Panc1 (cell line): ENCODE results near the gene METTL16. TPM values are rescaled to one million over a fixed set of nuclear protein-coding genes. Genes with fewer than 3 reads are reported as not detected.

Source experiments
- ATAC-seq: fragments of 200-7000 bp; cut with Tn5 transposase; 2 replicates; pipeline ENCODE4 v1.9.1; 2020; ENCODE audit warnings: mild to moderate bottlenecking, moderate library complexity
- Bru-seq: library from RNA; stranded (reverse); fragments of 400-500 nt; gene quantifications from one replicate; lab custom pipeline; 2021; lab: Mats Ljungman, UMichigan
- BruChase-seq, 2 experiments: library from RNA; stranded (reverse); fragments of 400-500 nt; gene quantifications; one replicate each; lab custom pipeline; 2021; lab: Mats Ljungman, UMichigan
- BruUV-seq: library from RNA; stranded (reverse); fragments of 400-500 nt; replicated peaks from 2 replicates; lab custom pipeline; 2021; lab: Mats Ljungman, UMichigan
- CTCF ChIA-PET: fragments of 300-600 bp; sonication (Branson Sonifier 250); formaldehyde crosslinking; loops from one replicate; lab custom pipeline; 2022; ENCODE audit warnings: antibody characterized with exemption; lab: Charles Lee
- POLR2A ChIA-PET: fragments of 300-600 bp; sonication (Branson Sonifier 250); formaldehyde crosslinking; loops from one replicate; lab custom pipeline; 2022; ENCODE audit warnings: antibody characterized with exemption; lab: Charles Lee
- DNase-seq: peaks from one replicate; pipeline ENCODE4 v3.0.0-alpha.2; 2010; ENCODE audit warnings: low read depth, low spot score
- H3K27ac ChIP-seq: 2 replicates; pipeline ENCODE4 v1.5.1; 2011; ENCODE audit warnings: mild to moderate bottlenecking, low read length, inconsistent platforms
- H3K27me3 ChIP-seq: fragments of 200-500 bp; sonication (Bioruptor generic); 2 replicates; pipeline ENCODE4 v1.6.0; 2014; ENCODE audit warnings: low read length, inconsistent platforms; ENCODE audit not compliant: control insufficient read depth, insufficient read depth
- H3K36me3 ChIP-seq: fragments of 200-500 bp; sonication (Bioruptor generic); 2 replicates; pipeline ENCODE4 v1.5.1; 2014; ENCODE audit warnings: inconsistent platforms, mild to moderate bottlenecking, low read length, moderate library complexity; ENCODE audit not compliant: control insufficient read depth, insufficient read depth
- H3K4me1 ChIP-seq: 2 replicates; pipeline ENCODE4 v1.5.1; 2011; ENCODE audit warnings: inconsistent platforms, mild to moderate bottlenecking, low read length, moderate library complexity; ENCODE audit not compliant: control insufficient read depth, insufficient read depth
- H3K4me3 ChIP-seq, 2 experiments: 2 replicates each; pipeline ENCODE4 v1.5.1; 2011 to 2012; ENCODE audit warnings: low read depth in 2 of 2, low read length in 2 of 2, mild to moderate bottlenecking in 2 of 2, inconsistent platforms in 1 of 2, moderate library complexity in 1 of 2
- H3K9me3 ChIP-seq: fragments of 200-500 bp; sonication (Bioruptor generic); 2 replicates; pipeline ENCODE4 v1.5.1; 2014; ENCODE audit warnings: low read depth, mild to moderate bottlenecking, inconsistent platforms, low read length, moderate library complexity; ENCODE audit not compliant: control insufficient read depth, insufficient read depth
- POLR2AphosphoS5 ChIP-seq: IDR thresholded peaks from 2 replicates; pipeline ENCODE4 v1.6.1; 2012; ENCODE audit warnings: mild to moderate bottlenecking, low read depth, low read length, moderate library complexity
- SIN3A ChIP-seq: IDR thresholded peaks from 2 replicates; pipeline ENCODE4 v1.6.1; 2012; ENCODE audit warnings: low read depth, mild to moderate bottlenecking, low read length, moderate library complexity, borderline replicate concordance; ENCODE audit not compliant: insufficient read depth
- TCF7L2 ChIP-seq: IDR thresholded peaks from 2 replicates; pipeline ENCODE4 v1.6.1; 2011; ENCODE audit warnings: mild to moderate bottlenecking, low read depth, low read length, inconsistent platforms
- in situ Hi-C: cut with HindIII; loops from 2 replicates; pipeline ENCODE4 v1.10.0; 2016; ENCODE audit warnings: low sequenced_read_pairs, low pct_unique_long_range_greater_than_20kb
- intact Hi-C: fragments of 100-400 bp; cut with micrococcal nuclease; formaldehyde crosslinking; loops from one replicate; pipeline ENCODE4 v1.10.0; 2022; ENCODE audit not compliant: unreplicated experiment
- long read RNA-seq: library from polyadenylated mRNA; unstranded; transcript quantifications from one replicate; pipeline ENCODE4 v2.0.0, GENCODE V29; 2021; ENCODE audit not compliant: unreplicated experiment
- polyA plus RNA-seq: library from polyadenylated mRNA; unstranded; fragments of >200 nt; gene quantifications from one replicate; pipeline ENCODE4 v1.2.1, GENCODE V29; 2012; ENCODE audit warnings: missing spikeins; ENCODE audit not compliant: insufficient read length
- total RNA-seq: library from RNA; stranded (reverse); gene quantifications from one replicate; pipeline ENCODE4 v1.2.1, GENCODE V29; 2021; ENCODE audit not compliant: unreplicated experiment
- TF ChIP-seq, protein P1 (sequence below), 2 experiments: IDR thresholded peaks; 2 replicates each; pipeline ENCODE4 v1.6.1; 2011 to 2012; ENCODE audit warnings: low read depth in 2 of 2, control low read depth in 1 of 2, low read length in 1 of 2, mild to moderate bottlenecking in 1 of 2, moderate library complexity in 1 of 2; ENCODE audit not compliant: insufficient read depth in 1 of 2
- TF ChIP-seq, protein P2 (sequence below): fragments of 450-650 bp; IDR thresholded peaks from 2 replicates; pipeline ENCODE4 v1.5.1; 2017; ENCODE audit warnings: mild to moderate bottlenecking

The METTL16 gene, protein sequence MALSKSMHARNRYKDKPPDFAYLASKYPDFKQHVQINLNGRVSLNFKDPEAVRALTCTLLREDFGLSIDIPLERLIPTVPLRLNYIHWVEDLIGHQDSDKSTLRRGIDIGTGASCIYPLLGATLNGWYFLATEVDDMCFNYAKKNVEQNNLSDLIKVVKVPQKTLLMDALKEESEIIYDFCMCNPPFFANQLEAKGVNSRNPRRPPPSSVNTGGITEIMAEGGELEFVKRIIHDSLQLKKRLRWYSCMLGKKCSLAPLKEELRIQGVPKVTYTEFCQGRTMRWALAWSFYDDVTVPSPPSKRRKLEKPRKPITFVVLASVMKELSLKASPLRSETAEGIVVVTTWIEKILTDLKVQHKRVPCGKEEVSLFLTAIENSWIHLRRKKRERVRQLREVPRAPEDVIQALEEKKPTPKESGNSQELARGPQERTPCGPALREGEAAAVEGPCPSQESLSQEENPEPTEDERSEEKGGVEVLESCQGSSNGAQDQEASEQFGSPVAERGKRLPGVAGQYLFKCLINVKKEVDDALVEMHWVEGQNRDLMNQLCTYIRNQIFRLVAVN
- total RNA-seq, result 34.7 TPM
- polyA plus RNA-seq, result 18.6 TPM
- percentile 78 among the genes with signal in this experiment for Bru-seq, nascent RNA
- BruChase-seq, experiment 1, labeled RNA remaining after a 2-hour chase, result percentile 75 among the genes with signal in this experiment
- percentile 73 among the genes with signal in this experiment for BruChase-seq, experiment 2, labeled RNA remaining after a 6-hour chase
- long read RNA-seq, full-length matches to known transcripts, result 2 of 18 reads
- long read RNA-seq, partial matches to known transcripts, result 1 of 18 reads
- long read RNA-seq, other reads (novel, unspliced or antisense), result 15 of 18 reads

DNA sequence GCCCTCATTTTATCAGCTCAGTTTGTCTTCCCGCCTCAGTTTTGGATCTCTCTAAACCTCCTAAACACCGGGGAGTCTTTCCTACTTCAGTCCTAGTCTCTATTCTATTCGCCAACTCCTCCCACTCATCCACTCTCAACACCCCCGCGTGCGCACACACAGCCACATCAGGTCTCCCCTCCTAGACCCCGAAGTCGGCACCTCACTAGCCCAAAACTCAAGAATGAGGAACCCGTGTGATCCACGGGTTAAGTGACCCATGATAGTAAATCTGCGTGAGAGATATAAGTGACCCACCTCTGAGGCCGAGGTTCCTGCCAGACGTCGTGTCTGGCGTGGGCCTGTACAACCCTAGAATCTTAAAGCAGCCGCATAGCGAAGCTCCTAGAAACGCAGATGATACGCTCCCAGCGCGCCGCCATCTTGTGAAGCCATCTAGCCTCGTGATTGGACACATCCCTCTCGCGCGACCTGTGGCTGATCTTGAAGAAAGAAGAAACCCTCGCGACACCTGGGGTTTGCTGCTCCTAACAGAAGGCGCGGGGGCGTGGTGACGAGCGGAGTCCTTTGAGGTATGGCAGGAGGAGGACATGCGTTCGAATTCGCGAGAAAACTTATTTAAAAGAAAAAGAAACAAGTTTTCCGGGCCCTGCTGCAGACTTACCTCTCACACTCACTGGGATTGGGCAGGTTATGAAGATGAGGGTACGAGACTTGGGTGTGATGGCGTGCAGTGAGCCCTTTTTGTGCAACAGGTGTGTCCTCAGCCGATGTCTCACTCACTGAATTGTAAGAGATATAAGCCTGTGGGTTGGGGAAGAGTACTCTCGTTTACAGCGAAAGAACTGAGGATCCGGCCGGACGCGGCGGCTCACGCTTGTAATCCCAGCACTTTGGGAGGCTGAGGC is at the start of gene METTL16:
METTL16 (minus strand) TSS at position 427 of the 908 bp plus-strand sequence. CDS start 9,557 bp downstream, outside the sequence.
- TF ChIP-seq TCF7L2 (peak; percentile 91), SIN3A (peak; percentile 71), POLR2AphosphoS5 (peak; percentile 62)
- TF ChIP-seq, protein P1, sequence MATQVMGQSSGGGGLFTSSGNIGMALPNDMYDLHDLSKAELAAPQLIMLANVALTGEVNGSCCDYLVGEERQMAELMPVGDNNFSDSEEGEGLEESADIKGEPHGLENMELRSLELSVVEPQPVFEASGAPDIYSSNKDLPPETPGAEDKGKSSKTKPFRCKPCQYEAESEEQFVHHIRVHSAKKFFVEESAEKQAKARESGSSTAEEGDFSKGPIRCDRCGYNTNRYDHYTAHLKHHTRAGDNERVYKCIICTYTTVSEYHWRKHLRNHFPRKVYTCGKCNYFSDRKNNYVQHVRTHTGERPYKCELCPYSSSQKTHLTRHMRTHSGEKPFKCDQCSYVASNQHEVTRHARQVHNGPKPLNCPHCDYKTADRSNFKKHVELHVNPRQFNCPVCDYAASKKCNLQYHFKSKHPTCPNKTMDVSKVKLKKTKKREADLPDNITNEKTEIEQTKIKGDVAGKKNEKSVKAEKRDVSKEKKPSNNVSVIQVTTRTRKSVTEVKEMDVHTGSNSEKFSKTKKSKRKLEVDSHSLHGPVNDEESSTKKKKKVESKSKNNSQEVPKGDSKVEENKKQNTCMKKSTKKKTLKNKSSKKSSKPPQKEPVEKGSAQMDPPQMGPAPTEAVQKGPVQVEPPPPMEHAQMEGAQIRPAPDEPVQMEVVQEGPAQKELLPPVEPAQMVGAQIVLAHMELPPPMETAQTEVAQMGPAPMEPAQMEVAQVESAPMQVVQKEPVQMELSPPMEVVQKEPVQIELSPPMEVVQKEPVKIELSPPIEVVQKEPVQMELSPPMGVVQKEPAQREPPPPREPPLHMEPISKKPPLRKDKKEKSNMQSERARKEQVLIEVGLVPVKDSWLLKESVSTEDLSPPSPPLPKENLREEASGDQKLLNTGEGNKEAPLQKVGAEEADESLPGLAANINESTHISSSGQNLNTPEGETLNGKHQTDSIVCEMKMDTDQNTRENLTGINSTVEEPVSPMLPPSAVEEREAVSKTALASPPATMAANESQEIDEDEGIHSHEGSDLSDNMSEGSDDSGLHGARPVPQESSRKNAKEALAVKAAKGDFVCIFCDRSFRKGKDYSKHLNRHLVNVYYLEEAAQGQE (IDR thresholded peaks at IDR 0.05; ENCODE audit: insufficient read depth in 1 of 2, low read depth in 2 of 2, low read length in 1 of 2), result no peak
- TF ChIP-seq, protein P2, sequence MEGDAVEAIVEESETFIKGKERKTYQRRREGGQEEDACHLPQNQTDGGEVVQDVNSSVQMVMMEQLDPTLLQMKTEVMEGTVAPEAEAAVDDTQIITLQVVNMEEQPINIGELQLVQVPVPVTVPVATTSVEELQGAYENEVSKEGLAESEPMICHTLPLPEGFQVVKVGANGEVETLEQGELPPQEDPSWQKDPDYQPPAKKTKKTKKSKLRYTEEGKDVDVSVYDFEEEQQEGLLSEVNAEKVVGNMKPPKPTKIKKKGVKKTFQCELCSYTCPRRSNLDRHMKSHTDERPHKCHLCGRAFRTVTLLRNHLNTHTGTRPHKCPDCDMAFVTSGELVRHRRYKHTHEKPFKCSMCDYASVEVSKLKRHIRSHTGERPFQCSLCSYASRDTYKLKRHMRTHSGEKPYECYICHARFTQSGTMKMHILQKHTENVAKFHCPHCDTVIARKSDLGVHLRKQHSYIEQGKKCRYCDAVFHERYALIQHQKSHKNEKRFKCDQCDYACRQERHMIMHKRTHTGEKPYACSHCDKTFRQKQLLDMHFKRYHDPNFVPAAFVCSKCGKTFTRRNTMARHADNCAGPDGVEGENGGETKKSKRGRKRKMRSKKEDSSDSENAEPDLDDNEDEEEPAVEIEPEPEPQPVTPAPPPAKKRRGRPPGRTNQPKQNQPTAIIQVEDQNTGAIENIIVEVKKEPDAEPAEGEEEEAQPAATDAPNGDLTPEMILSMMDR, result no peak
- in situ Hi-C loops, result no loop called here
- peak within 1 kb of the TSS; percentile 85 to 97 for H3K4me3 ChIP-seq
- no peaks in the 10 kb centered on the region for H3K9me3 ChIP-seq
- peak; percentile 100 for ATAC-seq
- BruUV-seq, result no TSS peak
- H3K27ac ChIP-seq, result peak within 1 kb of the TSS; percentile 99
- no peaks in the 10 kb centered on the region for H3K27me3 ChIP-seq
- peaks cover 11% of the 10 kb centered on the region; the same call in 1 of the 2 replicates for H3K36me3 ChIP-seq
- ChIA-PET CTCF (no interaction called here), POLR2A (interaction anchor here (0.5 to 0.6 kb wide), 2 partner anchors 15 to 118 kb away, joined by 3 read pairs; no protein-coding TSS in a partner anchor)
- H3K4me1 ChIP-seq, result no peaks in the 10 kb centered on the region
- intact Hi-C loops, result no loop called here
- peak; percentile 93 for DNase-seq

DNA sequence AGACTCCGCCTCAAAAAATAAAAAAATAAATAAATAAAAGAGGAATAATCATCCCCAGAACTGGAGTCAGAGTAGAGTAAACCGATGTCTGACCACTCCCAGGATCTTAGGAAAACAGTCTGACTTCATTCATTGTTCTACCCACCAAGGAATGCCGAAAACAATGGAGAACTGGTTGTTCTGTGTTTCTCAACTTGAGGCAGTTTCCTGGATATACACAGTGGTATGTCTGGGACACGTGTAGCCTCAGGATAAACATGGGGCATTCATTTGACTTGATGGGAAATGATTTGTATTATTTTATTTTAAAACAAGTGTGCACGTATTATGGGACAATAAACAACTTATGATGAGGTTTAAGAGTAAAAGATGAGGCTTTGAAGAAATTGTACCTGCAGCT is 49.0 kb upstream of the METTL16 start:
- no peak for DNase-seq
- Histone ChIP-seq H3K27ac (no peak overlapping the region), H3K4me1 (no peaks in the 10 kb centered on the region), H3K27me3 (no peaks in the 10 kb centered on the region), H3K9me3 (no peaks in the 10 kb centered on the region), H3K4me3 (no peak overlapping the region), H3K36me3 (no peaks in the 10 kb centered on the region)
- intact Hi-C loops (no loop called here), in situ Hi-C loops (no loop called here)
- ChIA-PET POLR2A (no interaction called here), CTCF (no interaction called here)
- no TSS peak for BruUV-seq
- TF ChIP-seq POLR2AphosphoS5 (no peak), TCF7L2 (no peak), SIN3A (no peak)
- TF ChIP-seq, protein P2, result no peak
- TF ChIP-seq, protein P1 (IDR thresholded peaks at IDR 0.05; ENCODE audit: insufficient read depth in 1 of 2, low read depth in 2 of 2, low read length in 1 of 2), result no peak
- ATAC-seq, result no peak
